ENCODE measurements around the gene TBC1D22A.

The TBC1D22A gene

GRCh38 chr22:46887978-46888377 is 125.5 kb downstream of the TBC1D22A start:
- Histone ChIP-seq H3K36me3 (ENCODE audit: insufficient read depth, low read length) (peaks cover 7% of the 10 kb centered on the region), H3K4me3 (ENCODE audit: low read length) (no peak overlapping the region), H2AFZ (ENCODE audit: low read depth, low read length) (no peak overlapping the region), H3K4me1 (ENCODE audit: insufficient read depth, low read length) (peaks cover 5% of the 10 kb centered on the region), H3K27me3 (ENCODE audit: insufficient read depth, low read length) (no peaks in the 10 kb centered on the region), H3K9me3 (ENCODE audit: low read length) (no peaks in the 10 kb centered on the region)

GRCh38 chr22:46890819-46891218 is 128.4 kb downstream of the TBC1D22A start:
- Histone ChIP-seq H3K36me3 (ENCODE audit: insufficient read depth, low read length) (peaks cover 12% of the 10 kb centered on the region), H3K27me3 (ENCODE audit: insufficient read depth, low read length) (no peaks in the 10 kb centered on the region), H3K9me3 (ENCODE audit: low read length) (no peaks in the 10 kb centered on the region), H2AFZ (ENCODE audit: low read depth, low read length) (no peak overlapping the region), H3K4me3 (ENCODE audit: low read length) (no peak overlapping the region), H3K4me1 (ENCODE audit: insufficient read depth, low read length) (no peaks in the 10 kb centered on the region)

- Histone ChIP-seq H3K36me3 (ENCODE audit: insufficient read depth, low read length) (peaks cover 14% of the 10 kb centered on the region), H3K4me1 (ENCODE audit: insufficient read depth, low read length) (no peaks in the 10 kb centered on the region), H3K9me3 (ENCODE audit: low read length) (no peaks in the 10 kb centered on the region), H2AFZ (ENCODE audit: low read depth, low read length) (no peak overlapping the region), H3K4me3 (ENCODE audit: low read length) (no peak overlapping the region), H3K27me3 (ENCODE audit: insufficient read depth, low read length) (no peaks in the 10 kb centered on the region)
Observed at GRCh38 chr22:46891382-46891951, 129.0 kb downstream of the TBC1D22A start.

GRCh38 chr22:46892866-46893265 is 130.4 kb downstream of the TBC1D22A start:
- Histone ChIP-seq H3K27me3 (ENCODE audit: insufficient read depth, low read length) (no peaks in the 10 kb centered on the region), H3K4me3 (ENCODE audit: low read length) (no peak overlapping the region), H3K9me3 (ENCODE audit: low read length) (no peaks in the 10 kb centered on the region), H2AFZ (ENCODE audit: low read depth, low read length) (no peak overlapping the region), H3K36me3 (ENCODE audit: insufficient read depth, low read length) (peaks cover 16% of the 10 kb centered on the region), H3K4me1 (ENCODE audit: insufficient read depth, low read length) (no peaks in the 10 kb centered on the region)

GRCh38 chr22:46893281-46894020 is 131.0 kb downstream of the TBC1D22A start:
- no peak overlapping the region for H3K4me3 ChIP-seq (ENCODE audit: low read length)

GRCh38 chr22:46894081-46894671 is 131.7 kb downstream of the TBC1D22A start:
- H3K4me1 ChIP-seq (ENCODE audit: insufficient read depth, low read length): no peaks in the 10 kb centered on the region
- no peaks in the 10 kb centered on the region for H3K9me3 ChIP-seq (ENCODE audit: low read length)
- no peaks in the 10 kb centered on the region for H3K27me3 ChIP-seq (ENCODE audit: insufficient read depth, low read length)
- H3K36me3 ChIP-seq (ENCODE audit: insufficient read depth, low read length): peaks cover 16% of the 10 kb centered on the region
- H3K4me3 ChIP-seq (ENCODE audit: low read length): no peak overlapping the region
- no peak overlapping the region for H2AFZ ChIP-seq (ENCODE audit: low read depth, low read length)

More at GRCh38 chr22:46893281-46894020, 131.0 kb downstream of the TBC1D22A start:
- Histone ChIP-seq H3K4me1 (ENCODE audit: insufficient read depth, low read length) (no peaks in the 10 kb centered on the region), H2AFZ (ENCODE audit: low read depth, low read length) (no peak overlapping the region), H3K36me3 (ENCODE audit: insufficient read depth, low read length) (peaks cover 16% of the 10 kb centered on the region), H3K27me3 (ENCODE audit: insufficient read depth, low read length) (no peaks in the 10 kb centered on the region), H3K9me3 (ENCODE audit: low read length) (no peaks in the 10 kb centered on the region)

GRCh38 chr22:46894851-46895640 is 132.6 kb downstream of the TBC1D22A start:
- H3K9me3 ChIP-seq (ENCODE audit: low read length): no peaks in the 10 kb centered on the region
- H3K4me3 ChIP-seq (ENCODE audit: low read length): no peak overlapping the region
- no peak overlapping the region for H2AFZ ChIP-seq (ENCODE audit: low read depth, low read length)
- peaks cover 16% of the 10 kb centered on the region for H3K36me3 ChIP-seq (ENCODE audit: insufficient read depth, low read length)
- no peaks in the 10 kb centered on the region for H3K4me1 ChIP-seq (ENCODE audit: insufficient read depth, low read length)
- no peaks in the 10 kb centered on the region for H3K27me3 ChIP-seq (ENCODE audit: insufficient read depth, low read length)

GRCh38 chr22:46895753-46896152 is 133.3 kb downstream of the TBC1D22A start:
- peaks cover 16% of the 10 kb centered on the region for H3K36me3 ChIP-seq (ENCODE audit: insufficient read depth, low read length)
- no peaks in the 10 kb centered on the region for H3K9me3 ChIP-seq (ENCODE audit: low read length)
- H3K4me1 ChIP-seq (ENCODE audit: insufficient read depth, low read length): no peaks in the 10 kb centered on the region
- no peak overlapping the region for H3K4me3 ChIP-seq (ENCODE audit: low read length)
- no peak overlapping the region for H2AFZ ChIP-seq (ENCODE audit: low read depth, low read length)
- no peaks in the 10 kb centered on the region for H3K27me3 ChIP-seq (ENCODE audit: insufficient read depth, low read length)

GRCh38 chr22:46896166-46896565 is 133.7 kb downstream of the TBC1D22A start:
- H3K9me3 ChIP-seq (ENCODE audit: low read length): no peaks in the 10 kb centered on the region

GRCh38 chr22:46896568-46897245 is 134.3 kb downstream of the TBC1D22A start:
- Histone ChIP-seq H3K36me3 (ENCODE audit: insufficient read depth, low read length) (peaks cover 16% of the 10 kb centered on the region), H3K9me3 (ENCODE audit: low read length) (no peaks in the 10 kb centered on the region), H3K4me1 (ENCODE audit: insufficient read depth, low read length) (no peaks in the 10 kb centered on the region), H3K4me3 (ENCODE audit: low read length) (no peak overlapping the region), H3K27me3 (ENCODE audit: insufficient read depth, low read length) (no peaks in the 10 kb centered on the region), H2AFZ (ENCODE audit: low read depth, low read length) (no peak overlapping the region)

More at GRCh38 chr22:46896166-46896565, 133.7 kb downstream of the TBC1D22A start:
- no peak overlapping the region for H3K4me3 ChIP-seq (ENCODE audit: low read length)
- H2AFZ ChIP-seq (ENCODE audit: low read depth, low read length): no peak overlapping the region
- H3K27me3 ChIP-seq (ENCODE audit: insufficient read depth, low read length): no peaks in the 10 kb centered on the region
- H3K4me1 ChIP-seq (ENCODE audit: insufficient read depth, low read length): no peaks in the 10 kb centered on the region
- H3K36me3 ChIP-seq (ENCODE audit: insufficient read depth, low read length): peaks cover 16% of the 10 kb centered on the region

GRCh38 chr22:46897246-46897623 is 134.8 kb downstream of the TBC1D22A start:
- no peaks in the 10 kb centered on the region for H3K27me3 ChIP-seq (ENCODE audit: insufficient read depth, low read length)
- no peak overlapping the region for H3K4me3 ChIP-seq (ENCODE audit: low read length)
- no peaks in the 10 kb centered on the region for H3K4me1 ChIP-seq (ENCODE audit: insufficient read depth, low read length)
- no peaks in the 10 kb centered on the region for H3K9me3 ChIP-seq (ENCODE audit: low read length)
- H3K36me3 ChIP-seq (ENCODE audit: insufficient read depth, low read length): peaks cover 14% of the 10 kb centered on the region
- H2AFZ ChIP-seq (ENCODE audit: low read depth, low read length): no peak overlapping the region

- Histone ChIP-seq H3K36me3 (ENCODE audit: insufficient read depth, low read length) (peaks cover 7% of the 10 kb centered on the region), H3K27me3 (ENCODE audit: insufficient read depth, low read length) (no peaks in the 10 kb centered on the region), H3K4me1 (ENCODE audit: insufficient read depth, low read length) (no peaks in the 10 kb centered on the region), H3K4me3 (ENCODE audit: low read length) (no peak overlapping the region), H2AFZ (ENCODE audit: low read depth, low read length) (no peak overlapping the region), H3K9me3 (ENCODE audit: low read length) (no peaks in the 10 kb centered on the region)
Observed at GRCh38 chr22:46900549-46900948, 138.1 kb downstream of the TBC1D22A start.
